Bronchial epithelial cell (primary cell): ENCODE results near the gene RNF26. TPM values are rescaled to one million over a fixed set of nuclear protein-coding genes. Genes with fewer than 3 reads are reported as not detected.

Source experiments
- DNase-seq: peaks from one replicate; pipeline ENCODE4 v3.0.0-alpha.2; 2010; ENCODE audit warnings: low read depth
- FAIRE-seq: peaks from 2 replicates; lab custom pipeline; 2011; peaks lifted over from hg19 to GRCh38; lab: Jason Lieb, UNC
- H3K27me3 ChIP-seq: 2 replicates; pipeline ENCODE4 v1.5.1; 2011; ENCODE audit warnings: low read length; ENCODE audit not compliant: control insufficient read depth, insufficient read depth
- H3K36me3 ChIP-seq: 2 replicates; pipeline ENCODE4 v1.5.1; 2011; ENCODE audit warnings: low read length; ENCODE audit not compliant: control insufficient read depth, insufficient read depth
- H3K4me3 ChIP-seq: 2 replicates; pipeline ENCODE4 v1.5.1; 2011; ENCODE audit warnings: mild to moderate bottlenecking, low read depth, low read length, control low read depth
- total RNA-seq: library from RNA; depleted of rRNA; stranded (reverse); fragments of >200 nt; gene quantifications from 2 replicates; pipeline ENCODE4 v1.2.1, GENCODE V29; 2014
- TF ChIP-seq, protein P1 (sequence below): IDR thresholded peaks from 2 replicates; pipeline ENCODE4 v1.5.1; 2011; ENCODE audit warnings: mild to moderate bottlenecking, moderate library complexity, low read length, control low read depth, inconsistent platforms; ENCODE audit not compliant: insufficient read depth, severe bottlenecking

Gene RNF26
- total RNA-seq, 1 donor from 2014 or later: 2.4 TPM

DNA sequence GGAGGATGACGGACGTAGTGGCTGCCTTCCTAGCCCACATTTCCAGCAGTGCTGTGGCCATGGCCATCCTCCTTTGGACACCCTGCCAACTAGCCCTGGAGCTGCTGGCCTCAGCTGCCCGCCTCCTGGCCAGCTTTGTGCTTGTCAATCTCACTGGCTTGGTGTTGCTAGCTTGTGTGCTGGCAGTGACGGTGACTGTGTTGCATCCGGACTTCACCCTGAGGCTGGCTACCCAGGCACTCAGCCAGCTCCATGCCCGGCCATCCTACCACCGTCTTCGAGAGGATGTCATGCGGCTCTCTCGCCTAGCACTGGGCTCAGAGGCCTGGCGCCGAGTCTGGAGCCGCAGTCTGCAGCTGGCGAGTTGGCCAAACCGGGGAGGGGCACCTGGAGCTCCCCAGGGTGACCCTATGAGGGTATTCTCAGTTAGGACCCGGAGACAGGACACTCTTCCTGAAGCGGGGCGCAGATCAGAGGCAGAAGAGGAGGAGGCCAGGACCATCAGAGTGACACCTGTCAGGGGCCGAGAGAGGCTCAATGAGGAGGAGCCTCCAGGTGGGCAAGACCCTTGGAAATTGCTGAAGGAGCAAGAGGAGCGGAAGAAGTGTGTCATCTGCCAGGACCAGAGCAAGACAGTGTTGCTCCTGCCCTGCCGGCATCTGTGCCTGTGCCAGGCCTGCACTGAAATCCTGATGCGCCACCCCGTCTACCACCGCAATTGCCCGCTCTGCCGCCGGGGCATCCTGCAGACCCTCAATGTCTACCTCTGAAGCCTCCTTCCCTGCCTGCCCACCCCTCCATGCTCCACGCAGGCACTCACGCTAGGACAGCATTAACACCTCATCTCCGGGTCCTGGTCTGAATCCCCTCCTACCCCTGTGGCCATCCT is 1.6 kb downstream of the RNF26 start:
- DNase-seq: no peak

DNA sequence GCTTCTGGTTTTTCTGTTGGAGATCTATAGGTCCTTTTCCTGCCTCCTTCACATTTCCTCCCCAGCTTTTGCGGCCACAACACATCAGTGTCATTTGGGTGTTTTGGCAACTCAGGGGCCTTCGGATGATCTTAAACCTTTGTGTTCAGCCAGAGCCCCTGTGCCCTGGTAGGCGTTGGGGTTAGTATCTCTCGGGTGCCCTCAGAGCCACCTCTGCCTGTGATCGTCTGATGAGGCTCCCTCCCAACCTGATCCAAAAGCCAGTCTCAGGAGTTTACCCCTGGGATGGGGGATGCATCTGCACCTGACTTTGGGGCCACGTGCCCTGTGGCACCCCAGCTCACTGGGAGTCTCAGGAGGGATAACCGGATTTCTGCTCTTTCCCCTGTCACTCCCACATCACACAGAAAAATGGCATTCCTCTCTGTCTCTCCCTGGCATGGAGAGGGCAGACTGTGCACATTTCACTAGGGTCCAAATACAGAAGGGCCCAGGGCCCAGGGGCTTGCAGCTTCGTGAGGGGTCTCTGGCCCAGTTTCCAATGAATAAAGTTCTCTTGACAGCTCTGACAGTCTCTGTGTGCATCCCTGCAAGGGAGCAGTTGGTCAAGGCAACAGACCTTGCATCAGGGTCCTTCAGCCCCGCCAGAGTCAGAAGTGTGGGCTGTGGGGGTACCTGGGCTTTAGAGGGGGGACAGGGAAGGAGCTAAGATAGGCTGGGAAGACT is 2.6 kb downstream of the RNF26 start:
- Histone ChIP-seq H3K27me3 (peaks cover 11% of the 10 kb centered on the region), H3K36me3 (peaks cover 5% of the 10 kb centered on the region), H3K4me3 (no peak overlapping the region)
- FAIRE-seq (no peak), DNase-seq (no peak)
- TF ChIP-seq, protein P1, sequence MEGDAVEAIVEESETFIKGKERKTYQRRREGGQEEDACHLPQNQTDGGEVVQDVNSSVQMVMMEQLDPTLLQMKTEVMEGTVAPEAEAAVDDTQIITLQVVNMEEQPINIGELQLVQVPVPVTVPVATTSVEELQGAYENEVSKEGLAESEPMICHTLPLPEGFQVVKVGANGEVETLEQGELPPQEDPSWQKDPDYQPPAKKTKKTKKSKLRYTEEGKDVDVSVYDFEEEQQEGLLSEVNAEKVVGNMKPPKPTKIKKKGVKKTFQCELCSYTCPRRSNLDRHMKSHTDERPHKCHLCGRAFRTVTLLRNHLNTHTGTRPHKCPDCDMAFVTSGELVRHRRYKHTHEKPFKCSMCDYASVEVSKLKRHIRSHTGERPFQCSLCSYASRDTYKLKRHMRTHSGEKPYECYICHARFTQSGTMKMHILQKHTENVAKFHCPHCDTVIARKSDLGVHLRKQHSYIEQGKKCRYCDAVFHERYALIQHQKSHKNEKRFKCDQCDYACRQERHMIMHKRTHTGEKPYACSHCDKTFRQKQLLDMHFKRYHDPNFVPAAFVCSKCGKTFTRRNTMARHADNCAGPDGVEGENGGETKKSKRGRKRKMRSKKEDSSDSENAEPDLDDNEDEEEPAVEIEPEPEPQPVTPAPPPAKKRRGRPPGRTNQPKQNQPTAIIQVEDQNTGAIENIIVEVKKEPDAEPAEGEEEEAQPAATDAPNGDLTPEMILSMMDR: no peak

More for the DNA sequence above, 1.6 kb downstream of the RNF26 start:
- H3K4me3 ChIP-seq: no peak overlapping the region
- TF ChIP-seq, protein P1: no peak
- peak; percentile 43 for FAIRE-seq
- peaks cover 5% of the 10 kb centered on the region for H3K36me3 ChIP-seq
- H3K27me3 ChIP-seq: peaks cover 6% of the 10 kb centered on the region

DNA sequence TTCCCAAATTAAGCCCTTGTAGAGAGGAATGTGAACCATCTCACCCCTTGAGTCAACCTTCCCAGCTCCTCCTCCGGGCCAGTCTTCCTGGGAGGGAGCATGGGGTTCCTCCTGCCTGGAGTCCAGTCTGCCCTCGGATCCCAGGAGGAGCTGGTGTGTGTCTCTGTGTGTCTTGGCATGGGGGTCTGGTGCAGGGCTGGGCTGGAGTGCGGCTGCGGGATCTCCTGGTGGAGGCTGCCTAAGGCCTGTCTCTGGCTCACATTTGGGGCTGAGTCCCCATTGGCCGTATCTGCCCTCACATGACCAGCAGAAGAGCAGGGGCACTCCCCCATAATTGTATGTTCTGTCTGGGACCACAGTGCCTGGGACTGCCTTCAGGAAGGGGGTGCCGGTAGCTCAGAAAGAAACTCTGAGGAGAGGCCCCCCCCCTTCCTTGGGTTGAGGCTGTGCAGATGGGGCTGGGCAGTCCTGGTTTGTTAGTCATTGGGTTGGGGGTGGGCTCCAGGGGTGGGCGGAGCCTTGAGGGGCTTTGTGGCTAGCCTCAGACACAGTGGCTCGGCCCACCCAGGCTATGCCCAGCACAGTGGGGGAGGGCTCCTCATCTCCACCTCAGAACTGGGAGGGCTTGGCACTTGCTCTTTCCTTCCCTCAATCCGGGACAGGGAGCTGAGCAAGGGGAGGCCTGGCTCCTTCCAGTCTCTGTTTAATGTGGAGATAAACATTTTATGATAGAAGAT is 3.4 kb downstream of the RNF26 start:
- Histone ChIP-seq H3K36me3 (peaks cover 5% of the 10 kb centered on the region), H3K27me3 (peaks cover 14% of the 10 kb centered on the region), H3K4me3 (no peak overlapping the region)
- no peak for FAIRE-seq
- DNase-seq: no peak
- TF ChIP-seq, protein P1: no peak

DNA sequence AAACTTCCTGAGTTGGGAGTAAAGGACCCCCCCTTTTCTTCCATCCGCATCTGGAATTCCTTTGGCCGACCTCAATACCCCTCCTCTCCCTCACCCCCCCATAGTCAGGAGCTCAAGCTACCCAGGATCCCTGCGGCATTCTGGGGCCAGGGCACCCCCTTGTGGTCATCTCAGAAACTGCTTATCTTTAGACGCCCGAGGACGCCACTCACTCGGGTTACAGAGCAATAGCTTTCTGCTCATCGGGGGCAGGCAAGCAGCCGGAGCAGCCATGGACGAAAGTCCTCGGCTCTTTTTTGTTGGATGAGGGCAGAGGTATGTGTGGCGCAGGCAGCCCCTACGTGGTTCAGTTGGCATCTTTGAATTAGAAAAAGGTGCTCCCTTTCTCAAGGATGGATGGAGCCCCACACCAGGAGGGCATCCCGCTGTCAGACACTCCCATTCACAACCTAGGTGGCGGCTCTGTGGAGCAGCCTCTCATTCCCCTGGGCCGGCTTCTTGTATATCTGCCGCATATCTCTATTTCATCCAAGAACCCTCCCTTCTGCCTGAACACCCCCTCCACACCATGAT is 4.1 kb downstream of the RNF26 start:
- no peak for DNase-seq
- FAIRE-seq: no peak

More for the DNA sequence above, 4.1 kb downstream of the RNF26 start:
- peaks cover 5% of the 10 kb centered on the region for H3K36me3 ChIP-seq
- H3K27me3 ChIP-seq: peaks cover 15% of the 10 kb centered on the region
- H3K4me3 ChIP-seq: no peak overlapping the region
- TF ChIP-seq, protein P1: peak; percentile 79
